DOHH2 (cell line): ENCODE data around the gene CACNA1F.

ENCODE experiments used
- CTCF ChIP-seq: fragments of 200-600 bp; sonication (generic); IDR thresholded peaks from one replicate; pipeline ENCODE4 v1.5.1; 2014; ENCODE audit warnings: antibody characterized with exemption, mild to moderate bottlenecking, low read depth, low read length; ENCODE audit not compliant: poor library complexity, severe bottlenecking
- EZH2phosphoT487 ChIP-seq: fragments of 200-600 bp; sonication (generic); IDR thresholded peaks from 2 replicates; pipeline ENCODE4 v1.6.1; 2017; ENCODE audit warnings: borderline replicate concordance, mild to moderate bottlenecking, antibody characterized with exemption, low read length, moderate library complexity, mixed read lengths

- TF ChIP-seq CTCF (no peak), EZH2phosphoT487 (no peak)
Observed at GRCh38 chrX:49162620-49163019, 70.5 kb downstream of the CACNA1F start, which contains the start of gene MAGIX.
